BLaER1 (cell line): Measurements from ENCODE around the gene WNT3A.

Experiments used
- H3K27ac ChIP-seq: shearing (Covaris generic); formaldehyde crosslinking; 2 replicates; pipeline ENCODE4 v1.8.1; 2022
- H3K27me3 ChIP-seq: shearing (Covaris generic); formaldehyde crosslinking; 2 replicates; pipeline ENCODE4 v1.8.1; 2022
- H3K36me3 ChIP-seq: shearing (Covaris generic); formaldehyde crosslinking; 2 replicates; pipeline ENCODE4 v1.8.1; 2022
- H3K4me1 ChIP-seq: shearing (Covaris generic); formaldehyde crosslinking; 2 replicates; pipeline ENCODE4 v1.8.1; 2022
- H3K4me2 ChIP-seq: shearing (Covaris generic); formaldehyde crosslinking; 2 replicates; pipeline ENCODE4 v1.8.1; 2022
- H3K4me3 ChIP-seq: shearing (Covaris generic); formaldehyde crosslinking; 2 replicates; pipeline ENCODE4 v1.8.1; 2022
- H3K9ac ChIP-seq: shearing (Covaris generic); formaldehyde crosslinking; 2 replicates; pipeline ENCODE4 v1.8.1; 2022
- H3K9me3 ChIP-seq: shearing (Covaris generic); formaldehyde crosslinking; 2 replicates; pipeline ENCODE4 v1.8.1; 2022
- H4K20me1 ChIP-seq: shearing (Covaris generic); formaldehyde crosslinking; 2 replicates; pipeline ENCODE4 v1.8.1; 2022
- Cebpa-rat ChIP-seq: shearing (Covaris generic); IDR thresholded peaks from 2 replicates; pipeline ENCODE4 v1.8.1; 2022

WNT3A gene

DNA sequence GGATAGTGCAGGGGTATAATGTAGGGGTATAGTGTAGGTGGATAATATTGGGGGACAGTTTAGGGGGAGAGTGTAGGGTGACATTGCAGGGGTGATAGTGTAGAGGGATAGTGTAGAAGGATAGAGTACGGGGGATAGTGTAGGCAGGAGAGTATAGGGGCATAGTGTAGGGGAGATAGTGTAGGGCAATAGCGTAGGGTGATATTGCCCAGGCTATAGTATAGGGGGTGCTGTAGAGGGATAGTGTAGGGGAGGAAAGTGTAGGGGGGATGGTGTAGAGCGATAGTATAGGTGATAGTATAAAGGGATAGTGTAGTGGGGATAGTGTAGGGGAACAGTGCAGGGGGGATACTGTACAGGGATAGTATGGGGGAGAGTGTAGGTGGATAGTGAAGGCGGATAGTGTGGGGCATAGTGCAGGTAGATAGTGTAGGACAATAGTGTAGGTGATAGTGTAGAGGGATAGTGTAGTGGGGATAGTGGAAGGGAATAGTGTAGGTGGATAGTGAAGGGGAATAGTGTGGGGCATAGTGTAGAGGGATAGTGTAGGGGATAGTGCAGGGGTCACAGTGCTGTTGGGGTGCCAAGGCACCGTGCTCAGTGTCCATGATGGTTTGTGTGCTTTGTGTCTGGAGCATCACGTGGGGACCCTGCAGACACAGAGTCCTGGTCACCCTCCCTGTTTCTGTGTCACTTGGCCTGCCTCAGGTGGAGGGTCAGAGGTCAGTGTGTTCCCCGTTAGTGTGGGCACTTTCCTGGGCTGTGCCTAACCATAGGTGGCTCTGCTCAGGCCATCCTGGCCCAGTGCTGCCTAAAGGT is 65.2 kb downstream of the WNT3A start:
- Histone ChIP-seq H3K36me3 (no peaks in the 10 kb centered on the region), H3K9ac (no peak overlapping the region), H3K4me2 (no peak overlapping the region), H3K27me3 (peaks cover 4% of the 10 kb centered on the region; the same call in 1 of the 2 replicates), H3K27ac (no peak overlapping the region), H3K9me3 (no peaks in the 10 kb centered on the region), H3K4me1 (no peaks in the 10 kb centered on the region), H3K4me3 (no peak overlapping the region), H4K20me1 (peaks cover 49% of the 10 kb centered on the region)
- no peak for TF ChIP-seq Cebpa-rat

DNA sequence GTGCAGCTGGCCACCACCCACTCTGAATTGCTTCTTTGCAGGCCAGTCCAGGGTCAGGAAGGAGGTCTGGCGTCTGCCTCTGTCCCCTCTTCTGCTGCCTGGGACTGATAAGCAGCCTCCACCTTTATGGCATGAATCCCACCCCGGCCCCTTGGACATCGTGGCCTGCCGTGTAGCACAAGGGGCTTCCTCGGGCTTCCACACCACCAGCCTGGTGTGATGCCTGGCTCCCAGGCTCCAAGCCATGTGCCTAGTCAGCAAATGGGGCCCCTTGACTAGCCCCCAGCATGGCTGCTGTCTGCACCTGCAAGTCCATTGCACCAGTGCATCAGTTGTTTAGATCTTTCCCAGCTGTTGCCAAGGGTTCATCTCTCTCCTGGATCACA is 65.9 kb downstream of the WNT3A start:
- Histone ChIP-seq H3K9me3 (no peaks in the 10 kb centered on the region), H3K4me2 (no peak overlapping the region), H3K4me3 (no peak overlapping the region), H3K36me3 (no peaks in the 10 kb centered on the region), H3K4me1 (peaks cover 6% of the 10 kb centered on the region; the same call in 1 of the 2 replicates), H3K27ac (no peak overlapping the region), H3K9ac (no peak overlapping the region), H3K27me3 (no peaks in the 10 kb centered on the region), H4K20me1 (peaks cover 55% of the 10 kb centered on the region)
- TF ChIP-seq Cebpa-rat, result no peak

DNA sequence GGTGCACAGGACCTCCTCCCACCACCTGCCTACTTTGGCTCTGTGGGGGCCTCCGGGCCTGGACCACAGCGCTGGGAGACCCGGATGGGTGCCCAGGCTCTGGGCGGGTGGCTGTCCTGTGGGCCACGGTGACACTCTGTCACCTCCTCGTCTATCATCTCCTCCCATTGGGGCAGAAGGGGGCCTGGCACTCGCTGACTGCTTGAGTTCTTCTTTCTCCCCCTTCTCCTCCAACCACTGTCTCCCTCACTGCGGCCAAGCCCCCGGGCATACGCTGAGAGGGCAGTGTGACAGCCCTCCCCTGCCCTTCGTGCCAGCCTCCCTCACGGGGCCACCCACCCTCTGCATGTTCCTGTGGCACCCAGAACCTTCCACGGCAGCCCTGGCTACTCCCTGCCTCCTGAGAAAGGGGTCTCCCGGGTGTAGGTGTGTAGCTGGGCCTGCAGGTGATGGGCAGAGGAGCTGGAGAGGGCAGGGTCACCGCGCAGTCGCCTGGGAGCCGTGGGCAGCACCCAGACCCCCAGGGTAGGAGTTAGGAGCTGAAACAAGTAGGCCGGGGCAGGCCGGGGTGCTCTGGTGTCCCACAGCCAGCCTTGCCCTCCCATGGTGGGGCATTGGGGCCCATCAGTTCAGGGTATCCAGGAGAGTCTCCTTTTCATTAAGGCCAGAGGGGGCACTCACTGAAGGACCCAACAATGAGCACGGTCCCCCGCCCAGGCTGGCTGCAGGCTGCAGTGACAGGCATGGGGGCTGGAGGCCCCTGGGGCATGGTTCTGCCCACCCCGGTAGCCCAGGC is 66.5 kb downstream of the WNT3A start:
- Histone ChIP-seq H3K4me2 (no peak overlapping the region), H3K27me3 (no peaks in the 10 kb centered on the region), H3K9ac (no peak overlapping the region), H4K20me1 (peaks cover 57% of the 10 kb centered on the region), H3K4me1 (peaks cover 12% of the 10 kb centered on the region), H3K9me3 (no peaks in the 10 kb centered on the region), H3K36me3 (no peaks in the 10 kb centered on the region), H3K27ac (no peak overlapping the region), H3K4me3 (no peak overlapping the region)
- TF ChIP-seq Cebpa-rat, result no peak

DNA sequence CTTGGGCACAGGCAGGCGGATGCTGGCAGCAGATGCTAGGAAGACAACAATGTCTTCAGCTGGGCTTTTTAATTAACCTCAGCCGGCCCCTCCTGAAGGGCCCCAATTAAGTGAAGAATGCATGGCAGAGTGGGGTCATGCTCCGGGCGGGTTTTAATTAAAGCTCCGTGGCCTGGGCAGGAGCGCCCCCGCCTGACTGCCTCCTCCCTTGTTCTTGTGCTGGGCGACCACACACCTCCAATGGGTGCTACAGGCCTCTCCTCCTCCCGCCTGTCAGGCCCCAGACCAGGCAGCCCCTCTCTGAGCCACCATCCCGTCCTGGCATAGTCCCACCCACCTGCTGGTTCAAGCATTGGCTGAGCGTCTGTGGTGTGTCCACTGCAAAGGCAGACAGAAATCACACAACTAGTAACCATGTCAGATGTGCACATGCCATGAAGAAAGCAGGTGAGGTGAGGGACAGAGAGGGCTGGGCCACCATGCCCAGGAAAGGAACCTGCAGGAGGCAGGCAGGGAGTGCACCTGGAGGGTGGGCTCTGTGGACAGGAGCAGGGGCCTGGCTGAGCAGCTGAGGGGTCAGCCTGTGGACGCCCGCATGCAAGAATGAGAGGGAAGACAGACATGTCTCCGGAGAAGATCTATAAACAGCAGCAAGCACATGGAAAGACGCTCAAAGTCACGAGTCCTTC is 67.2 kb downstream of the WNT3A start:
- peaks cover 65% of the 10 kb centered on the region for H4K20me1 ChIP-seq
- no peak overlapping the region for H3K27ac ChIP-seq
- no peaks in the 10 kb centered on the region for H3K9me3 ChIP-seq
- TF ChIP-seq Cebpa-rat, result no peak
- H3K4me2 ChIP-seq, result no peak overlapping the region
- no peak overlapping the region for H3K9ac ChIP-seq
- no peaks in the 10 kb centered on the region for H3K36me3 ChIP-seq
- H3K4me3 ChIP-seq, result no peak overlapping the region
- peaks cover 19% of the 10 kb centered on the region for H3K4me1 ChIP-seq
- H3K27me3 ChIP-seq, result no peaks in the 10 kb centered on the region

DNA sequence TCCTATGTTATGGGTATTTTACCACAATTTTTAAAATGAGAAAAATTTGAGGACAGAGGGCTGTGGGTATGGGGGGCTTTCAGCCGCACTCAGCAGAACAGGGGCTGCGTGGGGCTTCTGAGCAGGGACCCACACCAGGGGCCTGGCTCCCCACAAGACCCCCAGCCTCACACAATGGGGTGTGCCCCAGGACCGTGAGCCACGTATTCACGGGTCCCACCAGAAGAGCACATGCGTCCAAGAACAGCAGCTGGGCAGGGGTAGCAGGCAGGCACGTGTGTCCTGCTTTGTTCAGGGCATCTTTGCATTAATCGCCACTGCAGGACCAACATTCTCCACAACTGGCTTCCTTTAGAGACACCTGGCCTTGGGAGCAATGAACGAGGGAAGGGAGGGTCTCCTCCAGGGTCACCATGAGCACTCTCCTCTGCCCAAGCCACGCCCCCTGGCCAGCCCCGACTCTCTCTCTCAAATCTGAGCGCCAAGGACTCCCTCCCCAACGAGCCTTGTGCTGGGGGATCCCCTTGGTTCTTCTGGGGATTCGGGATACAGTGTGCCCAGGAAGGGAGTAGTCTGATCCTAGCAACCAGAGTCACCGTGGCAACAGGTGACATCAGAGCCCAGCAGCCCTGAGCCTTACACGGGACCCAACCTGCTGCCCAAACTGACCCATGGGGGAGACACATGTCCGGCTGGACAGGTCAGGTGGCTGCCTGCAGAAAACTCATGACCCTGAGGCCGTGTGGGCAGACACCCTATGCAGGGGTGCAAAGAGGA is 68.3 kb downstream of the WNT3A start:
- Histone ChIP-seq H3K9me3 (no peaks in the 10 kb centered on the region), H3K27me3 (no peaks in the 10 kb centered on the region), H3K27ac (no peak overlapping the region), H3K9ac (no peak overlapping the region), H3K4me2 (no peak overlapping the region), H3K36me3 (no peaks in the 10 kb centered on the region), H3K4me1 (peaks cover 30% of the 10 kb centered on the region), H3K4me3 (no peak overlapping the region), H4K20me1 (peaks cover 76% of the 10 kb centered on the region)
- no peak for TF ChIP-seq Cebpa-rat

DNA sequence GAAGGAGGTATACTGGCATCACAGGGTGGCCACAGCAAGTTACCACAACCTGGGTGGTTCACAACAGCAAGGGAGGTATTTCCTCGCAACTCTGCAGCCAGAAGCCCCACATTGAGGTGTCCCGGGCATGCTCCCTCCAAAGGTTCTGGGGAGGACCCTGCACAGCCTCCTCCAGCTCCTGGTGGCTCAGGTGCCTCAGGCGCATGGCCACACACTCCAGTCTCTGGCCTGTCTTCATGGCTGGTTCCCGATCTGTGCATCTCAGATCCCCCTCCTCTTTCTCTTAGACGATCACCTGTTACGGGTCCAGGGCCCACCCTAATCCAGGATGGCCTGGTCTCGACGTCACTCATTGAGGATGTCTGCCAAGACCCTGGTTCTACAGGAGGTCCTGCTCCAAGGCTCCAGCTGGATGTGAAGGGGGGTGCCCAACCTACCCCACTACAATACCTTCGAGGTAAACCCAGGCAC is 69.0 kb downstream of the WNT3A start:
- no peaks in the 10 kb centered on the region for H3K36me3 ChIP-seq
- H4K20me1 ChIP-seq, result peaks cover 76% of the 10 kb centered on the region
- no peaks in the 10 kb centered on the region for H3K9me3 ChIP-seq
- H3K4me2 ChIP-seq, result no peak overlapping the region
- H3K27ac ChIP-seq, result no peak overlapping the region
- no peak overlapping the region for H3K9ac ChIP-seq
- no peak for TF ChIP-seq Cebpa-rat
- H3K4me3 ChIP-seq, result no peak overlapping the region
- peaks cover 37% of the 10 kb centered on the region for H3K4me1 ChIP-seq
- H3K27me3 ChIP-seq, result no peaks in the 10 kb centered on the region

DNA sequence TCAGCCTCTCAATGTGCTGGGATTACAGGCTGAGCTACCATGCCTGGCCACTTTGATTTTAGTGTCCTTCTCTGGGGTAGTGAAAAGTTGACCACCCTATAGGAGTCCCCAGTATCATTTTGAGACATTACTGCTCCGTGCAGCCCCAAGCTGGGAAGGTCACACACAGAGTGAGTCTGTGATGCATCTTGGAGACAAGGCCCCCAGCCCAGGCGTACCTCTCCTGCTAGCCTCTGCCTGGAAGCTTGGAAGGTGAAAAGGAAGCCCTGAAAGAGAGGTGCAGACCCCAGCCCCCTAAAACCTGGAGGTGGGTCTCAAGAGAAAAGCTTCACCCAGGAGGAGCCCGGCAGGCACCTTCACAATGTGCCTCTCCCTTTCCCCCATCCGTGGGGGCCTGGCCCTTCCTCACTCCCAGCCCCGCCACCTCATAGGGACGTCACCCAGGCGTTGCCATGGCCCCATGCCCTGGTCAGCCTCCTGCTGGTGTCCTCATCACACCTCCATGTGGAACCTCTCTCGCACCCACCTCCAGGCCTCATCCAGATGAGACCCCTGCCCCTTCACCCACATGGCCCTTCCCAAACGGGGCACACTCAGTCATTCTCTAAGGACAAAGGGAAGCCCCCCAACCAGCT is 70.1 kb downstream of the WNT3A start:
- no peak for TF ChIP-seq Cebpa-rat
- H3K4me3 ChIP-seq, result no peak overlapping the region
- H3K36me3 ChIP-seq, result no peaks in the 10 kb centered on the region
- no peaks in the 10 kb centered on the region for H3K27me3 ChIP-seq
- no peaks in the 10 kb centered on the region for H3K9me3 ChIP-seq
- no peak overlapping the region for H3K4me2 ChIP-seq
- H4K20me1 ChIP-seq, result peaks cover 76% of the 10 kb centered on the region
- no peak overlapping the region for H3K27ac ChIP-seq
- peaks cover 45% of the 10 kb centered on the region for H3K4me1 ChIP-seq
- no peak overlapping the region for H3K9ac ChIP-seq

DNA sequence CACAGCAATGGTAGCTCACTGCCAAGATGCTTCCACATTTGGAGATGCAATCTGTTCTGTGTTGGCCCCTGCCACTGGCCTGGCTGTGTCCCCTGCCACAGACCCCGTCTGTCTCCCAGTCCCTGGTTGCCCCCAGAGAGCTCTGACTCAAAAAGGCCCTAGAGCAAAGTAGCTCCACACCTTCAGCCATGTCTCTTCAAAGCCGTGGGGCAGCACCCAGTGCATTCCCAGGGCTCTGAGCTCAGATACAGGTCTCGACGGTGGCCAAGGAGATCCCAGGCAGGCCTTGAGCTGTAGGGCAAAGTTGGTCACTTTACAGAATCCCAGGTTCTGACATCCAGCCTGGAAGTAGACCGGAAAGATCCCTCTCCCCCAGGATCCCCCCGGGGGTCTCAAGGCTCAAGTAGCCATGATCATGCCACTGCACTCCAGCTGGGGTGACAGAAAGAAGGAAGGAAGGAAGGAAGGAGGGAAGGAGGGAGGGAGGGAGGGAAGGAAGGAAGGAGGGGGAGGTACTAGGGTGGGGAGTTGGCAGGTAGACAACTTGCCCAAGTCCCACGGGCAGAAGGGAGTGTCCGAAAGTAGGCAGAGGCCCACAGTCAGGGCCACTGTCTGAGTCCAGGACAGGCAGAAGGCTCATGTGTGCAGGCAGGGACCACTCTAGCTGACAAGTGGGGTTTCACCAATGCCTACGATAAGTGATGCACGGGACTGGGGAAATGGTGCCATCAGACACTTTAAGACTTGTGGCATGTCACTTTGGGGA is 71.0 kb downstream of the WNT3A start:
- Histone ChIP-seq H3K4me2 (peak overlapping the region; percentile 43), H4K20me1 (peaks cover 70% of the 10 kb centered on the region), H3K4me3 (no peak overlapping the region), H3K9ac (no peak overlapping the region), H3K4me1 (peaks cover 45% of the 10 kb centered on the region), H3K9me3 (no peaks in the 10 kb centered on the region), H3K27ac (0 out of 2 replicates have a peak overlapping the region, but pooled peaks have one; percentile 49), H3K27me3 (no peaks in the 10 kb centered on the region), H3K36me3 (no peaks in the 10 kb centered on the region)
- no peak for TF ChIP-seq Cebpa-rat
